WI38 (cell line): ENCODE measurements around the gene NARF.

Experiments
- H3K4me3 ChIP-seq: 2 replicates; pipeline ENCODE4 v1.5.1; 2011; ENCODE audit warnings: low read depth, mild to moderate bottlenecking, control low read depth, low read length
- CTCF ChIP-seq: IDR thresholded peaks from 2 replicates; pipeline ENCODE4 v1.5.1; 2012; ENCODE audit warnings: low read depth, mild to moderate bottlenecking, control low read depth, low read length

The NARF gene

GRCh38 chr17:82489851-82490511, 31.4 kb downstream of the NARF start:
- no peak overlapping the region for H3K4me3 ChIP-seq
- no peak for TF ChIP-seq CTCF

GRCh38 chr17:82490512-82491195, 32.1 kb downstream of the NARF start:
- TF ChIP-seq CTCF = no peak
- no peak overlapping the region for H3K4me3 ChIP-seq

- H3K4me3 ChIP-seq = no peak overlapping the region
- TF ChIP-seq CTCF = no peak
Observed at GRCh38 chr17:82491196-82491530, 32.6 kb downstream of the NARF start.

- TF ChIP-seq CTCF = no peak
Observed at GRCh38 chr17:82491533-82491932, 33.0 kb downstream of the NARF start.

GRCh38 chr17:82492643-82493225, 34.2 kb downstream of the NARF start:
- no peak overlapping the region for H3K4me3 ChIP-seq
- TF ChIP-seq CTCF = no peak

More at GRCh38 chr17:82491533-82491932, 33.0 kb downstream of the NARF start:
- H3K4me3 ChIP-seq = no peak overlapping the region

GRCh38 chr17:82493226-82493781, 34.8 kb downstream of the NARF start:
- no peak for TF ChIP-seq CTCF
- no peak overlapping the region for H3K4me3 ChIP-seq
